ENCODE measurements around the gene MYO3B. TPM values are rescaled to one million over a fixed set of nuclear protein-coding genes. Genes with fewer than 3 reads are reported as not detected.

MYO3B gene
- total RNA-seq, 1 experiment from 2014 or later: 0.50 TPM

DNA sequence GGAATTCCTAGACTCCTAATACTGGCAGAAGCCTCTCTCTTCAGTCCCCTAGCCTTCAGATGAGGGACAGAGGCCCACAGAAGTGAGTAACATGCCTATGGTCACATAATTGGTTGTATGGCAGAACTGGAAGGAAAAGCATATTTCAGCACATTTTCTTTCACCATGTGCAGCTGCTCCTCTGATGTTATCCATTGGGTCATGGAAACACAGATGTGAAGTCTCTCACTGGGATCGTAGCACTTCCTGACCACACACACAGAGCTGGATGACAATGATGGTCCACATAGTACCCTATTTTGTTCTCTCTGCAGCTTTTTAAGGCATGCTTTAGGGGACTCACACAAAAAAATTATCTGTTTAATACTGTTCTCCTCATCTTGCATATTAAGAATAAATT, 24.5 kb downstream of the MYO3B start (continued):
- no peak for TF ChIP-seq ZNF671 (CRISPR knock-in tag; IDR thresholded peaks at IDR 0.05)
- TF ChIP-seq, protein P1, sequence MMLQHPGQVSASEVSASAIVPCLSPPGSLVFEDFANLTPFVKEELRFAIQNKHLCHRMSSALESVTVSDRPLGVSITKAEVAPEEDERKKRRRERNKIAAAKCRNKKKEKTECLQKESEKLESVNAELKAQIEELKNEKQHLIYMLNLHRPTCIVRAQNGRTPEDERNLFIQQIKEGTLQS (CRISPR knock-in tag; conservative IDR thresholded peaks at IDR 0.05): no peak
- TF ChIP-seq, protein P2, sequence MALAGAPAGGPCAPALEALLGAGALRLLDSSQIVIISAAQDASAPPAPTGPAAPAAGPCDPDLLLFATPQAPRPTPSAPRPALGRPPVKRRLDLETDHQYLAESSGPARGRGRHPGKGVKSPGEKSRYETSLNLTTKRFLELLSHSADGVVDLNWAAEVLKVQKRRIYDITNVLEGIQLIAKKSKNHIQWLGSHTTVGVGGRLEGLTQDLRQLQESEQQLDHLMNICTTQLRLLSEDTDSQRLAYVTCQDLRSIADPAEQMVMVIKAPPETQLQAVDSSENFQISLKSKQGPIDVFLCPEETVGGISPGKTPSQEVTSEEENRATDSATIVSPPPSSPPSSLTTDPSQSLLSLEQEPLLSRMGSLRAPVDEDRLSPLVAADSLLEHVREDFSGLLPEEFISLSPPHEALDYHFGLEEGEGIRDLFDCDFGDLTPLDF (CRISPR knock-in tag; IDR thresholded peaks at IDR 0.05): no peak

DNA sequence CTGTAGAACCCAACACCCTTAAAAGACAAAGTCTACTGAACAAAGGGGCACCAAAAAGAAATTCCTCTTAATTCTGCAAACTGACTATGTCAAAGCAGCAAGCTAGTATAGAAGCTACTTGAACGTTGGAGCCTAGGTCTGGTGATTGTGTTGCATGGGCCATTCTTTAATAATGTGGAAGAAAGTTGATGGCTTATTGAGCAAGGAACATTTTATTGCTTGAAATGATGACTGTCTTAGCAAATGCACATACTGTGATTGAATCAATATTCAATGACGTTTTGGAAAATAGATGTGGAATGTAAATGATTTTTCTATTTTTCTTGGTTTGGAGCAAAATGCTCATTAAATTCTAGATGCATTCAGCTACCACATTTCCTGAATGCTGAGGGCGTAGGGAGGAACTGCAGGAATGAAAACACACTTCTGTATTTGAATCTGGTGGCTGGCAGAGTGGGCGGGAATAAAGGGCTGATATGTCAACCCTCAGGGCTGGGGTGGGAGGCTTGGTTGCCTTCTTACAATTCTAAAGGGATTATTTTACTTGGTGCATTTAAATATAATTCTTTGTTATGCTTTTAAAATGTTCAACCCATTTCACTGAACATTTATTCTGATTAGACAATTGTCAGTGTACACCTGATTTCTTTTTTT, 26.5 kb downstream of the MYO3B start:
- TF ChIP-seq, protein P3, sequence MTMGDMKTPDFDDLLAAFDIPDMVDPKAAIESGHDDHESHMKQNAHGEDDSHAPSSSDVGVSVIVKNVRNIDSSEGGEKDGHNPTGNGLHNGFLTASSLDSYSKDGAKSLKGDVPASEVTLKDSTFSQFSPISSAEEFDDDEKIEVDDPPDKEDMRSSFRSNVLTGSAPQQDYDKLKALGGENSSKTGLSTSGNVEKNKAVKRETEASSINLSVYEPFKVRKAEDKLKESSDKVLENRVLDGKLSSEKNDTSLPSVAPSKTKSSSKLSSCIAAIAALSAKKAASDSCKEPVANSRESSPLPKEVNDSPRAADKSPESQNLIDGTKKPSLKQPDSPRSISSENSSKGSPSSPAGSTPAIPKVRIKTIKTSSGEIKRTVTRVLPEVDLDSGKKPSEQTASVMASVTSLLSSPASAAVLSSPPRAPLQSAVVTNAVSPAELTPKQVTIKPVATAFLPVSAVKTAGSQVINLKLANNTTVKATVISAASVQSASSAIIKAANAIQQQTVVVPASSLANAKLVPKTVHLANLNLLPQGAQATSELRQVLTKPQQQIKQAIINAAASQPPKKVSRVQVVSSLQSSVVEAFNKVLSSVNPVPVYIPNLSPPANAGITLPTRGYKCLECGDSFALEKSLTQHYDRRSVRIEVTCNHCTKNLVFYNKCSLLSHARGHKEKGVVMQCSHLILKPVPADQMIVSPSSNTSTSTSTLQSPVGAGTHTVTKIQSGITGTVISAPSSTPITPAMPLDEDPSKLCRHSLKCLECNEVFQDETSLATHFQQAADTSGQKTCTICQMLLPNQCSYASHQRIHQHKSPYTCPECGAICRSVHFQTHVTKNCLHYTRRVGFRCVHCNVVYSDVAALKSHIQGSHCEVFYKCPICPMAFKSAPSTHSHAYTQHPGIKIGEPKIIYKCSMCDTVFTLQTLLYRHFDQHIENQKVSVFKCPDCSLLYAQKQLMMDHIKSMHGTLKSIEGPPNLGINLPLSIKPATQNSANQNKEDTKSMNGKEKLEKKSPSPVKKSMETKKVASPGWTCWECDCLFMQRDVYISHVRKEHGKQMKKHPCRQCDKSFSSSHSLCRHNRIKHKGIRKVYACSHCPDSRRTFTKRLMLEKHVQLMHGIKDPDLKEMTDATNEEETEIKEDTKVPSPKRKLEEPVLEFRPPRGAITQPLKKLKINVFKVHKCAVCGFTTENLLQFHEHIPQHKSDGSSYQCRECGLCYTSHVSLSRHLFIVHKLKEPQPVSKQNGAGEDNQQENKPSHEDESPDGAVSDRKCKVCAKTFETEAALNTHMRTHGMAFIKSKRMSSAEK (CRISPR knock-in tag; IDR thresholded peaks at IDR 0.05; ENCODE audit: borderline replicate concordance): no peak
- TF ChIP-seq SMAD3 (CRISPR knock-in tag; IDR thresholded peaks at IDR 0.05; ENCODE audit: borderline replicate concordance): no peak
- no peak for TF ChIP-seq HMGA2 (CRISPR knock-in tag; IDR thresholded peaks at IDR 0.05)
- no peak for TF ChIP-seq GTF2I (CRISPR knock-in tag; conservative IDR thresholded peaks at IDR 0.05)
- TF ChIP-seq, protein P4, sequence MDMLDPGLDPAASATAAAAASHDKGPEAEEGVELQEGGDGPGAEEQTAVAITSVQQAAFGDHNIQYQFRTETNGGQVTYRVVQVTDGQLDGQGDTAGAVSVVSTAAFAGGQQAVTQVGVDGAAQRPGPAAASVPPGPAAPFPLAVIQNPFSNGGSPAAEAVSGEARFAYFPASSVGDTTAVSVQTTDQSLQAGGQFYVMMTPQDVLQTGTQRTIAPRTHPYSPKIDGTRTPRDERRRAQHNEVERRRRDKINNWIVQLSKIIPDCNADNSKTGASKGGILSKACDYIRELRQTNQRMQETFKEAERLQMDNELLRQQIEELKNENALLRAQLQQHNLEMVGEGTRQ (CRISPR knock-in tag; IDR thresholded peaks at IDR 0.05): no peak
- no peak for TF ChIP-seq SMAD4 (CRISPR knock-in tag; IDR thresholded peaks at IDR 0.05)
- TF ChIP-seq, protein P5, sequence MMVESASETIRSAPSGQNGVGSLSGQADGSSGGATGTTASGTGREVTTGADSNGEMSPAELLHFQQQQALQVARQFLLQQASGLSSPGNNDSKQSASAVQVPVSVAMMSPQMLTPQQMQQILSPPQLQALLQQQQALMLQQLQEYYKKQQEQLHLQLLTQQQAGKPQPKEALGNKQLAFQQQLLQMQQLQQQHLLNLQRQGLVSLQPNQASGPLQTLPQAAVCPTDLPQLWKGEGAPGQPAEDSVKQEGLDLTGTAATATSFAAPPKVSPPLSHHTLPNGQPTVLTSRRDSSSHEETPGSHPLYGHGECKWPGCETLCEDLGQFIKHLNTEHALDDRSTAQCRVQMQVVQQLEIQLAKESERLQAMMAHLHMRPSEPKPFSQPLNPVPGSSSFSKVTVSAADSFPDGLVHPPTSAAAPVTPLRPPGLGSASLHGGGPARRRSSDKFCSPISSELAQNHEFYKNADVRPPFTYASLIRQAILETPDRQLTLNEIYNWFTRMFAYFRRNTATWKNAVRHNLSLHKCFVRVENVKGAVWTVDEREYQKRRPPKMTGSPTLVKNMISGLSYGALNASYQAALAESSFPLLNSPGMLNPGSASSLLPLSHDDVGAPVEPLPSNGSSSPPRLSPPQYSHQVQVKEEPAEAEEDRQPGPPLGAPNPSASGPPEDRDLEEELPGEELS (CRISPR knock-in tag; IDR thresholded peaks at IDR 0.05): no peak
- TF ChIP-seq, protein P6, sequence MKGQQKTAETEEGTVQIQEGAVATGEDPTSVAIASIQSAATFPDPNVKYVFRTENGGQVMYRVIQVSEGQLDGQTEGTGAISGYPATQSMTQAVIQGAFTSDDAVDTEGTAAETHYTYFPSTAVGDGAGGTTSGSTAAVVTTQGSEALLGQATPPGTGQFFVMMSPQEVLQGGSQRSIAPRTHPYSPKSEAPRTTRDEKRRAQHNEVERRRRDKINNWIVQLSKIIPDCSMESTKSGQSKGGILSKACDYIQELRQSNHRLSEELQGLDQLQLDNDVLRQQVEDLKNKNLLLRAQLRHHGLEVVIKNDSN (CRISPR knock-in tag; IDR thresholded peaks at IDR 0.05): no peak
- Mint-ChIP-seq H3K9me3 (peaks cover 32% of the 10 kb centered on the region), H3K4me1 (peaks cover 4% of the 10 kb centered on the region; the same call in 1 of the 2 replicates), H3K4me3 (no peak overlapping the region), H3K36me3 (peaks cover 30% of the 10 kb centered on the region), H3K27ac (no peak overlapping the region), H3K27me3 (ENCODE audit: low read depth) (no peaks in the 10 kb centered on the region)
- ChIA-PET CTCF (no interaction called here), POLR2A (no interaction called here)
- ATAC-seq: no peak
- DNase-seq (ENCODE audit: low spot score): no peak

DNA sequence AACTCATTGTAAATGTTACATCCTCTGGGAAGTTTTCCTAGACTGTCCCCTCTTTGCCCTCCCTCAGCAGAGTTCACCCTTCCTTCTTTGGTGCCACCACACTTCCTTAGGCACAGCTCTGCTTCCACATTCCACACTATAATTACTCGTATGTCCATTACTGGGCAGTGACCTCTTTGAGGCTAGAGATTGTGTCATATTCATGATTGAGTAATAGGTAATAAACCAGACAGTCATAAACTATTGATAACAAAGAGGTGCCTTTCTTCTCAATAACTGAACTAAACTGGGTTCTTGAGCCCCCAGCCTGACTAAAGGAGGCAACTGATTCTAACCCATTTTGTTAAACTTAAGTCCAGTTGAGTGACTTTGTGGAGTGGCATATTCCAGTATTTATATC, 28.3 kb downstream of the MYO3B start:
- Mint-ChIP-seq H3K4me1 (peaks cover 4% of the 10 kb centered on the region; the same call in 1 of the 2 replicates), H3K9me3 (peaks cover 46% of the 10 kb centered on the region), H3K27ac (no peak overlapping the region), H3K4me3 (no peak overlapping the region), H3K27me3 (ENCODE audit: low read depth) (peaks cover 6% of the 10 kb centered on the region), H3K36me3 (peaks cover 45% of the 10 kb centered on the region)
- ATAC-seq: no peak
- TF ChIP-seq TCF7 (CRISPR knock-in tag; IDR thresholded peaks at IDR 0.05; ENCODE audit: low read depth) (no peak), NR2C2 (CRISPR knock-in tag; IDR thresholded peaks at IDR 0.05) (no peak), ZNF317 (CRISPR knock-in tag; IDR thresholded peaks at IDR 0.05; ENCODE audit: borderline replicate concordance, low read depth) (no peak), ELF4 (CRISPR knock-in tag; IDR thresholded peaks at IDR 0.05; ENCODE audit: low read depth) (no peak)
- TF ChIP-seq, protein P7, sequence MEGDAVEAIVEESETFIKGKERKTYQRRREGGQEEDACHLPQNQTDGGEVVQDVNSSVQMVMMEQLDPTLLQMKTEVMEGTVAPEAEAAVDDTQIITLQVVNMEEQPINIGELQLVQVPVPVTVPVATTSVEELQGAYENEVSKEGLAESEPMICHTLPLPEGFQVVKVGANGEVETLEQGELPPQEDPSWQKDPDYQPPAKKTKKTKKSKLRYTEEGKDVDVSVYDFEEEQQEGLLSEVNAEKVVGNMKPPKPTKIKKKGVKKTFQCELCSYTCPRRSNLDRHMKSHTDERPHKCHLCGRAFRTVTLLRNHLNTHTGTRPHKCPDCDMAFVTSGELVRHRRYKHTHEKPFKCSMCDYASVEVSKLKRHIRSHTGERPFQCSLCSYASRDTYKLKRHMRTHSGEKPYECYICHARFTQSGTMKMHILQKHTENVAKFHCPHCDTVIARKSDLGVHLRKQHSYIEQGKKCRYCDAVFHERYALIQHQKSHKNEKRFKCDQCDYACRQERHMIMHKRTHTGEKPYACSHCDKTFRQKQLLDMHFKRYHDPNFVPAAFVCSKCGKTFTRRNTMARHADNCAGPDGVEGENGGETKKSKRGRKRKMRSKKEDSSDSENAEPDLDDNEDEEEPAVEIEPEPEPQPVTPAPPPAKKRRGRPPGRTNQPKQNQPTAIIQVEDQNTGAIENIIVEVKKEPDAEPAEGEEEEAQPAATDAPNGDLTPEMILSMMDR (IDR thresholded peaks at IDR 0.05): no peak
- DNase-seq (ENCODE audit: low spot score): no peak
- ChIA-PET POLR2A (no interaction called here), CTCF (no interaction called here)

Measured in WTC11 (cell line).